K562 (cell line): ENCODE results near the gene NES. TPM values are rescaled to one million over a fixed set of nuclear protein-coding genes. Genes with fewer than 3 reads are reported as not detected.
A peak's percentile ranks its signal among the peaks of the same experiment; 100 is the strongest.

ENCODE experiments used
- ATAC-seq: fragments of 200-7000 bp; cut with Tn5 transposase; 3 replicates; pipeline ENCODE4 v1.9.1; 2020; ENCODE audit warnings: moderate library complexity
- BruUV-seq: library from RNA; stranded (reverse); fragments of 400-500 nt; replicated peaks from 2 replicates; lab custom pipeline; 2021; lab: Mats Ljungman, UMichigan
- CTCF ChIA-PET: fragments of 300-600 bp; formaldehyde crosslinking; extraction: SDS; loops from one replicate; lab custom pipeline; 2021; ENCODE audit warnings: low intra/inter-chr PET ratio; lab: Yijun Ruan, JAX
- POLR2A ChIA-PET: fragments of 300-600, 350-650 bp; sonication (Branson Sonifier 250); formaldehyde crosslinking; extraction: SDS; loops from one replicate; lab custom pipeline; 2021; ENCODE audit warnings: antibody characterized with exemption, inconsistent platforms; lab: Yijun Ruan, JAX
- DNase-seq, 4 experiments: peaks; one replicate each; pipeline versions ENCODE4 v3.0.0 to v3.0.0-alpha.2; 2011 to 2018; ENCODE audit warnings: low spot score in 3 of 4, mixed read lengths in 3 of 4; ENCODE audit errors: extremely low read depth in 1 of 4
- FAIRE-seq: peaks from 2 replicates; lab custom pipeline; 2011; peaks lifted over from hg19 to GRCh38; lab: Jason Lieb, UNC
- H2AFZ ChIP-seq: 2 replicates; pipeline ENCODE4 v1.6.0; 2011; ENCODE audit warnings: low read depth, low read length, control low read depth, inconsistent platforms
- H3K27ac ChIP-seq: fragments of 200-600 bp; 3 replicates; pipeline ENCODE4 v1.8.0; 2011; ENCODE audit warnings: low read depth, mild to moderate bottlenecking, control low read depth, inconsistent platforms, low read length, moderate library complexity, mixed read lengths; ENCODE audit errors: extremely low read depth
- H3K27me3 ChIP-seq, 2 experiments: fragments of 300-600 bp in 1 of 2; 2 replicates in 1 of 2; 3 replicates in 1 of 2; pipeline versions ENCODE4 v1.6.0 to v1.8.0; 2011; ENCODE audit warnings: inconsistent platforms in 2 of 2, low read length in 2 of 2, mild to moderate bottlenecking in 1 of 2, mixed read lengths in 1 of 2, moderate library complexity in 1 of 2; ENCODE audit not compliant: control insufficient read depth in 2 of 2, insufficient read depth in 2 of 2
- H3K36me3 ChIP-seq: fragments of 300-600 bp; 3 replicates; pipeline ENCODE4 v1.8.0; 2011; ENCODE audit warnings: mild to moderate bottlenecking, low read length, inconsistent platforms; ENCODE audit not compliant: control insufficient read depth, insufficient read depth
- H3K4me1 ChIP-seq, 2 experiments: fragments of 200-600 bp in 1 of 2; replicated peaks in 1 of 2; 2 replicates in 1 of 2; 3 replicates in 1 of 2; pipeline versions ENCODE4 v1.5.1 to v1.8.0; 2011; ENCODE audit warnings: inconsistent platforms in 2 of 2, low read length in 2 of 2, mild to moderate bottlenecking in 1 of 2, mixed read lengths in 1 of 2, moderate library complexity in 1 of 2; ENCODE audit not compliant: control insufficient read depth in 2 of 2, insufficient read depth in 2 of 2
- H3K4me2 ChIP-seq: 2 replicates; pipeline ENCODE4 v1.6.1; 2011; ENCODE audit warnings: low read length, control low read depth, inconsistent platforms, mixed read lengths; ENCODE audit not compliant: insufficient read depth
- H3K4me3 ChIP-seq: fragments of 200-600 bp; sonication (generic), shearing (Covaris generic); 2 replicates; pipeline ENCODE4 v1.5.1; 2016; ENCODE audit warnings: control low read depth, inconsistent platforms
- H3K79me2 ChIP-seq: fragments of 200-600 bp; 3 replicates; pipeline ENCODE4 v1.8.0; 2011; ENCODE audit warnings: low read length, inconsistent platforms; ENCODE audit not compliant: control insufficient read depth, insufficient read depth
- H3K9ac ChIP-seq, 2 experiments: 2 replicates each; pipeline versions ENCODE4 v1.6.0 to v1.6.1; 2011; ENCODE audit warnings: low read depth in 2 of 2, low read length in 2 of 2, control low read depth in 1 of 2, inconsistent platforms in 1 of 2, mild to moderate bottlenecking in 1 of 2, mixed read lengths in 1 of 2; ENCODE audit not compliant: insufficient read depth in 1 of 2
- H3K9me1 ChIP-seq: one replicate; pipeline ENCODE4 v1.6.0; 2011; ENCODE audit warnings: inconsistent platforms, mild to moderate bottlenecking, low read length, moderate library complexity; ENCODE audit not compliant: control insufficient read depth, insufficient read depth
- H3K9me3 ChIP-seq: replicated peaks from 2 replicates; pipeline ENCODE4 v1.5.1; 2011; ENCODE audit warnings: low read depth, low read length, inconsistent platforms; ENCODE audit not compliant: control insufficient read depth, insufficient read depth
- H4K20me1 ChIP-seq: replicated peaks from 2 replicates; pipeline ENCODE4 v1.6.1; 2011; ENCODE audit warnings: low read length, inconsistent platforms, mixed read lengths; ENCODE audit not compliant: control insufficient read depth, insufficient read depth
- CSDE1 ChIP-seq, 2 experiments: fragments of 450-650 bp; IDR thresholded peaks; 2 replicates each; pipeline ENCODE4 v1.6.1; 2016; ENCODE audit warnings: mild to moderate bottlenecking in 1 of 2
- E2F3 ChIP-seq: fragments of 250-450 bp; sonication (Bioruptor Pico); IDR thresholded peaks from 2 replicates; pipeline ENCODE4 v1.4.0; 2020; ENCODE audit warnings: mild to moderate bottlenecking
- EGR1 ChIP-seq: fragments of 450-650 bp; conservative IDR thresholded peaks from 2 replicates; pipeline ENCODE4 v1.6.1; 2017; ENCODE audit warnings: mild to moderate bottlenecking
- ETS2 ChIP-seq: IDR thresholded peaks from 2 replicates; pipeline ENCODE4 v1.6.1; 2016; ENCODE audit warnings: borderline replicate concordance, missing genetic modification characterization, mild to moderate bottlenecking, moderate library complexity, missing compliant biosample characterization; ENCODE audit not compliant: poor library complexity, severe bottlenecking
- KAT7 ChIP-seq: sonication (generic); formaldehyde crosslinking; IDR thresholded peaks from 2 replicates; pipeline ENCODE4 v1.8.0; 2022; ENCODE audit warnings: missing genetic modification reagents, mild to moderate bottlenecking, borderline replicate concordance
- LCOR ChIP-seq: sonication (generic); formaldehyde crosslinking; IDR thresholded peaks from 2 replicates; pipeline ENCODE4 v1.8.0; 2022; ENCODE audit warnings: mild to moderate bottlenecking, missing genetic modification reagents
- RNF219 ChIP-seq: fragments of 250-450 bp; sonication (Bioruptor Pico); IDR thresholded peaks from 2 replicates; pipeline ENCODE4 v1.5.0; 2022; ENCODE audit warnings: mild to moderate bottlenecking
- YY1 ChIP-seq, 3 experiments: IDR thresholded peaks; 2 replicates each; pipeline ENCODE4 v1.6.1; 2011; ENCODE audit warnings: low read length in 2 of 3, mild to moderate bottlenecking in 2 of 3, moderate library complexity in 2 of 3, borderline replicate concordance in 1 of 3, control low read depth in 1 of 3, low read depth in 1 of 3; ENCODE audit not compliant: insufficient read depth in 3 of 3, insufficient replicate concordance in 2 of 3, control insufficient read depth in 1 of 3, insufficient read length in 1 of 3; ENCODE audit errors: extremely low read depth in 1 of 3
- WGBS: fragments of 100-300 bp; shearing (Covaris generic); methylation state at CpG from one replicate; pipeline ENCODE4 v1.1.6; 2016; ENCODE audit warnings: low coverage, mixed read lengths; ENCODE audit not compliant: insufficient coverage; ENCODE audit errors: missing lambda C conversion rate; 5-methylcytosine and 5-hydroxymethylcytosine counted together
- in situ Hi-C: fragments of 300-500 bp; cut with MboI; formaldehyde crosslinking; loops from 4 replicates; pipeline ENCODE4 v1.15.0; 2018; ENCODE audit warnings: inconsistent platforms, mixed read lengths
- intact Hi-C: fragments of 100-400 bp; cut with micrococcal nuclease; formaldehyde crosslinking; loops from 2 replicates; pipeline ENCODE4 v1.14.2; 2022
- polyA plus RNA-seq, 8 experiments: library from polyadenylated mRNA; depleted of rRNA in 4 of 8; stranded (reverse) in 5 of 8; unstranded in 3 of 8; fragments of >200 nt; fragmentation: Nextera tagmentation in 2 of 8; fragmentation: Illumina TruSeq in 1 of 8; extraction: Ambion mirVana in 2 of 8; extraction: Trizol in 1 of 8; gene quantifications; 2 replicates each; pipeline versions ENCODE4 v1.2.1 to v1.2.3, GENCODE V29; 2011 to 2014; ENCODE audit warnings: inconsistent platforms in 1 of 8, missing spikeins in 1 of 8
- total RNA-seq, 7 experiments: library from RNA; depleted of rRNA in 6 of 7; stranded (reverse); fragments of >200 nt in 6 of 7; fragmentation: Illumina TruSeq in 2 of 7; extraction: Trizol in 2 of 7; gene quantifications; 2 replicates each; pipeline versions ENCODE4 v1.2.1 to v1.2.3, GENCODE V29; 2011 to 2021; ENCODE audit warnings: low replicate concordance in 1 of 7
- TF ChIP-seq, protein P1 (sequence below): fragments of 450-650 bp; IDR thresholded peaks from 2 replicates; pipeline ENCODE4 v1.6.1; 2016
- TF ChIP-seq, protein P2 (sequence below), 2 experiments: fragments of 450-650 bp in 1 of 2; sonication (generic) in 1 of 2; formaldehyde crosslinking in 1 of 2; IDR thresholded peaks in 1 of 2; conservative IDR thresholded peaks in 1 of 2; 2 replicates each; pipeline versions ENCODE4 v1.6.1 to v1.8.1; 2016 to 2023; ENCODE audit warnings: mild to moderate bottlenecking in 2 of 2, moderate library complexity in 2 of 2, inconsistent platforms in 1 of 2, missing genetic modification reagents in 1 of 2
- TF ChIP-seq, protein P3 (sequence below): fragments of 450-650 bp; IDR thresholded peaks from 2 replicates; pipeline ENCODE4 v1.6.1; 2014; ENCODE audit warnings: low read depth, mild to moderate bottlenecking, moderate library complexity, borderline replicate concordance

Gene NES
- total and polyA plus RNA-seq, 9 of the 15 experiments (the other 6 are each of a cell fraction or from before 2014, with no cell fraction given): 0.10 to 8.6 (median 4.2) TPM

DNA sequence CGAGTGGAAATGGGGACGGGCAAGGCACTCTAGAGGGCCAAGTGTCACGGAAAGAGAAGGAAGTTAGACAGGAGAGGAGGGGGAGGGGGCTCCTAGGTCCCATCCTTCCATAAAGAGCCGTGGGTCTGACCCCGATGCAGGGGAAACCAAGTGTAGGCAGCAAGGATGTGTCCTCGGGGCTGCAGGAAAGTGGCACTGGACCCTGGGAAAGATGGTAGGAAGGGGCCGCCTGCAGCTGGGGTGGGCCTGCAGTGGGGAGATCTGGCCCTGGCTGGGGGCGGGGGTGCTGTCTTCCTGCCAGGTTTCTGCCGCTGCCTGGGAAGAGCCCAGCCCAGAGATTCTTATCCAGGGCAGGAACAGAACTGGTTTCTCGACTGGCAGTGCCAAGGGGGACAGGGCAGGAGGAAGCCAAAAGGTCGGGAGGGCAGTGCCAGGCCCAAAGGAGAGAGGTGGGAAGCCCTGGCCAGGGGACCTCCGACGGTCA, 15.3 kb upstream of the NES start (continued):
- TF ChIP-seq KAT7 (CRISPR knock-in tag): 0 out of 2 replicates have a peak, but pooled peaks have one; percentile 68
- TF ChIP-seq CSDE1 (IDR thresholded peaks at IDR 0.05): no peak
- TF ChIP-seq LCOR (CRISPR knock-in tag): no peak

DNA sequence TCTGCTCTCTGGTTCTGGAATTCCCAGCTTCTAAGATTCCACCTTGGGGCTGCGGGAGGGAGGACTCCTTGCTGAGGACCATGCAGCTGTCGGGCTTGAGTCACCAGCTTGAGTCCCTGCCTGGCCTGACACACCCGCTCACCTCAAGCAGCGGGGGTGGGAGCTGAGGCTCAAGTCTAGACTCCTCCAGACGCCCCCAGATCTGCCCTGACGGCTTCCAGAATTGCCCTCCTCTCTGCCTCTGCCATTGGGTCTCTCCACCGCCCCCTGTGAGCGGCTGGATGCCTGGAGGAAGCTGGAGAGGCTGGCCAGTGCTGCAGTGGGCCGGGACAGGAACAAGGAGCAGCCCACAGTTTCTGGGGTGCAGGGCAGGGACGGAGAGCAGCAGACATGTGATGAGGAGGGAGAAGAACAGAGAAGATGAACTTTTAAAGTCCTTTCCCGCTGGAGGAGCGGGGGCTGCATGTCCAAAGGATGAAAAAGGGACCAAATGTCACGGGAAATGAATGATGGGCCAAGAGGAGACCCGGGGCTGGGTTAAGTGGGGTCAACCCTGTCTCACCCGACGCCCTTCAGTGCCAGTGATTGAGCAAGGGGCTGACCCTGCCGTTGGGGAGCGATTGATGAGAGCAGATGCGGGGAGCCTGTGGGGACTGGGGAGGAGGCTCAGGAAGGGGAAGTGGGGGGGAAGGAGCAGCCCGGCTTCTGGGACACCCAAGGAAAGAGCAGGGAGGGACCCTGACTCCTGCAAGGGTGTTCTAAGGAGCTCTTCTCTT, 14.6 kb upstream of the NES start:
- H4K20me1 ChIP-seq: no peaks in the 10 kb centered on the region
- DNase-seq (peak; percentile 45 to 73 (median 65)), FAIRE-seq (peak; percentile 11), ATAC-seq (no peak)
- 0 out of 3 replicates have a peak, but pooled peaks cover 3% of the 10 kb centered on the region for H3K79me2 ChIP-seq
- peak overlapping the region; percentile 92 for H2AFZ ChIP-seq
- in situ Hi-C loops (no loop called here), intact Hi-C loops (no loop called here)
- peak overlapping the region; percentile 91; the same call in 1 of the 3 replicates for H3K27ac ChIP-seq
- no peaks in the 10 kb centered on the region for H3K27me3 ChIP-seq
- ChIA-PET CTCF (interaction anchor here (6.6 kb wide), 1 partner anchor 34 kb away, joined by 143 read pairs; the partner anchor contains the start of genes ISG20L2 and METTL25B), POLR2A (interaction anchor here (0.6 to 5.9 kb wide), 11 partner anchors 9 to 126 kb away, joined by 3 to 60 read pairs (median 3); partner anchors contain the start of genes ISG20L2, METTL25B, MRPL24 and NES)
- no TSS peak for BruUV-seq
- H3K9me3 ChIP-seq: no peaks in the 10 kb centered on the region
- peaks cover 49 to 62% of the 10 kb centered on the region in 2 experiments for H3K4me1 ChIP-seq
- H3K4me2 ChIP-seq: peak overlapping the region; percentile 54
- peak overlapping the region in 1 of 2 experiments; percentile 92; a peak in 3 of 4 replicates for H3K9ac ChIP-seq
- H3K9me1 ChIP-seq: no peaks in the 10 kb centered on the region
- H3K4me3 ChIP-seq: no peak overlapping the region
- no peaks in the 10 kb centered on the region for H3K36me3 ChIP-seq
- WGBS: 19% methylated on average over 17 of the region's 20 CpGs
- TF ChIP-seq E2F3: no peak
- no peak for TF ChIP-seq RNF219 (CRISPR knock-in tag)
- TF ChIP-seq, protein P1, sequence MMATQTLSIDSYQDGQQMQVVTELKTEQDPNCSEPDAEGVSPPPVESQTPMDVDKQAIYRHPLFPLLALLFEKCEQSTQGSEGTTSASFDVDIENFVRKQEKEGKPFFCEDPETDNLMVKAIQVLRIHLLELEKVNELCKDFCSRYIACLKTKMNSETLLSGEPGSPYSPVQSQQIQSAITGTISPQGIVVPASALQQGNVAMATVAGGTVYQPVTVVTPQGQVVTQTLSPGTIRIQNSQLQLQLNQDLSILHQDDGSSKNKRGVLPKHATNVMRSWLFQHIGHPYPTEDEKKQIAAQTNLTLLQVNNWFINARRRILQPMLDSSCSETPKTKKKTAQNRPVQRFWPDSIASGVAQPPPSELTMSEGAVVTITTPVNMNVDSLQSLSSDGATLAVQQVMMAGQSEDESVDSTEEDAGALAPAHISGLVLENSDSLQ: peak; percentile 70
- TF ChIP-seq, protein P2, sequence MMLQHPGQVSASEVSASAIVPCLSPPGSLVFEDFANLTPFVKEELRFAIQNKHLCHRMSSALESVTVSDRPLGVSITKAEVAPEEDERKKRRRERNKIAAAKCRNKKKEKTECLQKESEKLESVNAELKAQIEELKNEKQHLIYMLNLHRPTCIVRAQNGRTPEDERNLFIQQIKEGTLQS (IDR thresholded peaks at IDR 0.05): peak; percentile 27; the same call in 1 of the 2 replicates
- TF ChIP-seq, protein P2 (CRISPR knock-in tag; conservative IDR thresholded peaks at IDR 0.05): no peak
- no peak for TF ChIP-seq ETS2 (tag)
- no peak for TF ChIP-seq YY1 (IDR thresholded peaks at IDR 0.05; ENCODE audit: borderline replicate concordance in 1 of 3, control insufficient read depth in 1 of 3, extremely low read depth in 1 of 3, insufficient read depth in 3 of 3, insufficient read length in 1 of 3, insufficient replicate concordance in 2 of 3, low read depth in 1 of 3, low read length in 2 of 3)
- TF ChIP-seq, protein P3, sequence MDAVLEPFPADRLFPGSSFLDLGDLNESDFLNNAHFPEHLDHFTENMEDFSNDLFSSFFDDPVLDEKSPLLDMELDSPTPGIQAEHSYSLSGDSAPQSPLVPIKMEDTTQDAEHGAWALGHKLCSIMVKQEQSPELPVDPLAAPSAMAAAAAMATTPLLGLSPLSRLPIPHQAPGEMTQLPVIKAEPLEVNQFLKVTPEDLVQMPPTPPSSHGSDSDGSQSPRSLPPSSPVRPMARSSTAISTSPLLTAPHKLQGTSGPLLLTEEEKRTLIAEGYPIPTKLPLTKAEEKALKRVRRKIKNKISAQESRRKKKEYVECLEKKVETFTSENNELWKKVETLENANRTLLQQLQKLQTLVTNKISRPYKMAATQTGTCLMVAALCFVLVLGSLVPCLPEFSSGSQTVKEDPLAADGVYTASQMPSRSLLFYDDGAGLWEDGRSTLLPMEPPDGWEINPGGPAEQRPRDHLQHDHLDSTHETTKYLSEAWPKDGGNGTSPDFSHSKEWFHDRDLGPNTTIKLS: no peak
- TF ChIP-seq EGR1: peak; percentile 98
